Measurements from ENCODE around the gene SUPT4H1. TPM values are rescaled to one million over a fixed set of nuclear protein-coding genes. Genes with fewer than 3 reads are reported as not detected.

Gene SUPT4H1
- total RNA-seq, 1 experiment from 2014 or later, result 74.8 TPM

DNA sequence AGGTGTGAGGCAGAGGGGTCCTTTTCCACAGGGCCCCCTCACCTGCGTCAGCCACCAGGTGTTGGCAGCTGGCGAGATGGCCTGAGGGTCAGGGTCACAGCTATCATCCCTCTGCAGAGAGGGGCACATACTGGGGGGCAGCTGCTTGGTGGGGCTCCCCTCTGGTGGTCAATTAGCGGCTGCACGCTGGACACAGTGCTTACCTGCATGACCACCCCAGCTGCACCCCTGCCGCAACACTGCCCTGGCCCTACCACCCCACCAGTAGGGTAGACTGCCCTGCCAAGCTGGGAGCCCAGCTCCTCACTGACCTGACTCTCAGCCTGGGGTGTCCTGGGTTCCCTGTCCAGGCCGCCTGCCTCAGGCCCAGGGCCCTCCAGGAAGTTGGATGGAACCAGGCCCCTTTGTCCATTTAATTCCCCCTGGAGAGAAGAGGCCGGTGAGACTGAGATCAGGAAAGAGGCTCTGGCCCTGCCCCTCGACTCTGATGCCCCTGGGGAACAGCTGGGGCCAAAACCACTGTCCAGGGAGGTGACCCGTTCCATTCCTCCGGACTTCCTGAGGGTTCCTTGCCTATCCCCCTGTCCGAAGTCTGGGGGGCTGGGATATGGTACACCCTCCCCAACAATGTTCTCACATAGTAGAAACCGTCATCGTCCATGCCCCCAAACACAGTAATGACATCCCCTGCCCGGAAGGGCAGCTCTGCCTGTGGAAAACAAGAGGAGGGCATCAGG lies 47.1 kb downstream of the SUPT4H1 start:
- DNase-seq, result no peak
- POLR2A ChIA-PET (ENCODE audit: unreplicated experiment), result no interaction called here
- no peak overlapping the region for H3K4me2 ChIP-seq
- H3K4me3 ChIP-seq, result no peak overlapping the region
- H2AFZ ChIP-seq, result no peak overlapping the region
- intact Hi-C loops (cut with micrococcal nuclease; ENCODE audit: unreplicated experiment), result no loop called here
- TF ChIP-seq, protein P1, sequence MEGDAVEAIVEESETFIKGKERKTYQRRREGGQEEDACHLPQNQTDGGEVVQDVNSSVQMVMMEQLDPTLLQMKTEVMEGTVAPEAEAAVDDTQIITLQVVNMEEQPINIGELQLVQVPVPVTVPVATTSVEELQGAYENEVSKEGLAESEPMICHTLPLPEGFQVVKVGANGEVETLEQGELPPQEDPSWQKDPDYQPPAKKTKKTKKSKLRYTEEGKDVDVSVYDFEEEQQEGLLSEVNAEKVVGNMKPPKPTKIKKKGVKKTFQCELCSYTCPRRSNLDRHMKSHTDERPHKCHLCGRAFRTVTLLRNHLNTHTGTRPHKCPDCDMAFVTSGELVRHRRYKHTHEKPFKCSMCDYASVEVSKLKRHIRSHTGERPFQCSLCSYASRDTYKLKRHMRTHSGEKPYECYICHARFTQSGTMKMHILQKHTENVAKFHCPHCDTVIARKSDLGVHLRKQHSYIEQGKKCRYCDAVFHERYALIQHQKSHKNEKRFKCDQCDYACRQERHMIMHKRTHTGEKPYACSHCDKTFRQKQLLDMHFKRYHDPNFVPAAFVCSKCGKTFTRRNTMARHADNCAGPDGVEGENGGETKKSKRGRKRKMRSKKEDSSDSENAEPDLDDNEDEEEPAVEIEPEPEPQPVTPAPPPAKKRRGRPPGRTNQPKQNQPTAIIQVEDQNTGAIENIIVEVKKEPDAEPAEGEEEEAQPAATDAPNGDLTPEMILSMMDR (conservative IDR thresholded peaks at IDR 0.05), result no peak
- TF ChIP-seq EZH2 (IDR thresholded peaks at IDR 0.05; ENCODE audit: low read depth), result no peak
- no peaks in the 10 kb centered on the region for H3K9me3 ChIP-seq (ENCODE audit: insufficient read depth, low read depth)
- BruUV-seq (replicated peaks), result no TSS peak
- H3K27me3 ChIP-seq (ENCODE audit: insufficient read depth, low read depth), result peaks cover 98% of the 10 kb centered on the region
- no peak overlapping the region for H3K27ac ChIP-seq
- H3K36me3 ChIP-seq (ENCODE audit: low read depth), result no peaks in the 10 kb centered on the region
- H3K4me1 ChIP-seq (replicated peaks; ENCODE audit: insufficient read depth), result no peaks in the 10 kb centered on the region
- no peaks in the 10 kb centered on the region for H3K9me2 ChIP-seq (ENCODE audit: insufficient read depth)
- H3K79me2 ChIP-seq (ENCODE audit: low read depth), result no peaks in the 10 kb centered on the region
- no peaks in the 10 kb centered on the region for H4K20me1 ChIP-seq (ENCODE audit: insufficient read depth)
- CTCF ChIA-PET, result interaction anchor here (0.5 kb wide), 1 partner anchor 41 kb away, joined by 5 read pairs; no protein-coding TSS in a partner anchor
- no peaks in the 10 kb centered on the region for H3F3A ChIP-seq (ENCODE audit: insufficient read depth, low read depth)

DNA sequence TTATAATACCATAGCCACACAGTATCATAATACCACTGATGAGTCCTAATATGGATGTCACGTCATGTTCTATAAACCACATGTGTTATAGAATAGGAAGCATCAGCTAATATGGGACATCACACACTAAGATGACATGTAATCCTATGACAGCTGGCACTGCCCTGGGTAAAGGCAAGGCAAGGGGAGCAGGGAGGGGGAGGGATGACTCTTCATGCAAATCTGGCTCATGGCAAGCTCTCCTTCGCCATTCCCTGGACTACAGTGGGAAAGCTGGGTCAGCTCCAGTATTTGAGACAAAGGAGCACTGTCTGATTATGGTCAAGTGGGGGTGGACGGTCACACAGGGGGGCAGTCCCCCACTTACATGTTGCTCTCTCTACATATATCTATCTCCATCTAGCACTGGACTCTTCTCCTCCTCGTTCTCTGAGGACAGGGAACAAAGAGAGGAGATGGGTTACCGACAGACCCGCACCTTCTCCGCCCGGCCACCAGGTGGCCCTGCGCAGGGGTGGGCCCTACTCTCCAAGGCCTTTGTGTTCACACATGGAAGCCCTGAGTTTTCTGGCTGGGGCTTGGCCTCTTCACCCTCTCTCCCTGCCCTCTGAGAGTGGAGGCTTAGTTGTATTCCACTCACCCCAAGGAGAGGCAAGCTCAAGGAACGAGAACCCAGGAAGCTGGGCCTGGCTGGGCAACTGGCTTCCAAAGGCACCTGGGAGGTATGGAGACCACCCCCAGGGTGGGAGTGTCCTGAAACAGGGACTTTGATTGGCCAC lies 47.8 kb downstream of the SUPT4H1 start:
- Histone ChIP-seq H3K4me1 (replicated peaks; ENCODE audit: insufficient read depth) (no peaks in the 10 kb centered on the region), H3K9me2 (ENCODE audit: insufficient read depth) (no peaks in the 10 kb centered on the region), H3K79me2 (ENCODE audit: low read depth) (no peaks in the 10 kb centered on the region), H3K9me3 (ENCODE audit: insufficient read depth, low read depth) (no peaks in the 10 kb centered on the region), H3K27me3 (ENCODE audit: insufficient read depth, low read depth) (peaks cover 96% of the 10 kb centered on the region), H3K27ac (no peak overlapping the region), H4K20me1 (ENCODE audit: insufficient read depth) (no peaks in the 10 kb centered on the region), H3K4me2 (no peak overlapping the region), H2AFZ (no peak overlapping the region), H3F3A (ENCODE audit: insufficient read depth, low read depth) (no peaks in the 10 kb centered on the region), H3K4me3 (no peak overlapping the region), H3K36me3 (ENCODE audit: low read depth) (no peaks in the 10 kb centered on the region)
- TF ChIP-seq, protein P1 (conservative IDR thresholded peaks at IDR 0.05), result peak; percentile 79
- TF ChIP-seq EZH2 (IDR thresholded peaks at IDR 0.05; ENCODE audit: low read depth), result no peak
- ChIA-PET POLR2A (ENCODE audit: unreplicated experiment) (no interaction called here), CTCF (interaction anchor here (0.5 kb wide), 1 partner anchor 42 kb away, joined by 5 read pairs; no protein-coding TSS in a partner anchor)
- intact Hi-C loops (cut with micrococcal nuclease; ENCODE audit: unreplicated experiment), result no loop called here
- DNase-seq, result peak in 1 of 2 experiments; percentile 30
- BruUV-seq (replicated peaks), result no TSS peak

DNA sequence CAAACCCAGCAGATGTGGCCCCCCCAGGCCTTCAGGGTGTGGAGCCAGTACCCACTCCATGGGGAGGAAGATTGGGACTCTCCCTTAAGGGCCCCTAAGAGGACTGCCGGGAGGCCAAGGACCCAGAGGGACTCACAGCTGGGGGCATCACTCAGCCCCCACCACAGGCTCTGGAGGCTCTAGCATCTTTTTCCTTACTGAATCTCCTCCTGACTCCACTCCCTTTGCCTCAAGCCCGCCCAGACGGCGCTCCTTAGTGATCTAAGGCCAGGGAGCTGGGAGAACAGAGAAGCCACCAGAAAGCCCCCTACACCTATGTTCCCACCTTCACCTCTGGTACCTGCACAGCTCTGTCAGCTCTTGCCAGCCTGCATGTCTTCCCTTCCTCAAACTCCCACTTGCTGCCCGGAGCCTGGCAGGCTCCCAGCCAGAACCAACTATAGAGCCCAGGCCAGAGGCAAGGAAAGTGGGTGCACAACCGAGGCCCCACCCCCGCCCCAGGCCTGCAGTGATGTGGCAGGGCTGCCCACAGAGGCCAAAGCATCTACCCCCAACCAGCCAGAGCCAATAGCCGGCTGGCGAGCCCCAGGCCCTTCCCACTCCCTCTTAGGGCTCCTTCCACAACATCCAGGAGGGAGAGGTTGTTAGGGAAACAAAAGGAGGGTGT lies 48.9 kb downstream of the SUPT4H1 start:
- H3K9me3 ChIP-seq (ENCODE audit: insufficient read depth, low read depth), result no peaks in the 10 kb centered on the region
- H3K4me2 ChIP-seq, result no peak overlapping the region
- H3K79me2 ChIP-seq (ENCODE audit: low read depth), result no peaks in the 10 kb centered on the region
- no TSS peak for BruUV-seq (replicated peaks)
- no peaks in the 10 kb centered on the region for H3K36me3 ChIP-seq (ENCODE audit: low read depth)
- CTCF ChIA-PET, result no interaction called here
- POLR2A ChIA-PET (ENCODE audit: unreplicated experiment), result no interaction called here
- H3K27ac ChIP-seq, result no peak overlapping the region
- no peak overlapping the region for H2AFZ ChIP-seq
- H3F3A ChIP-seq (ENCODE audit: insufficient read depth, low read depth), result no peaks in the 10 kb centered on the region
- H3K4me1 ChIP-seq (replicated peaks; ENCODE audit: insufficient read depth), result no peaks in the 10 kb centered on the region
- intact Hi-C loops (cut with micrococcal nuclease; ENCODE audit: unreplicated experiment), result no loop called here
- no peak for TF ChIP-seq EZH2 (IDR thresholded peaks at IDR 0.05; ENCODE audit: low read depth)
- TF ChIP-seq, protein P1 (conservative IDR thresholded peaks at IDR 0.05), result no peak
- DNase-seq, result no peak
- H3K4me3 ChIP-seq, result no peak overlapping the region
- H3K9me2 ChIP-seq (ENCODE audit: insufficient read depth), result no peaks in the 10 kb centered on the region
- H4K20me1 ChIP-seq (ENCODE audit: insufficient read depth), result no peaks in the 10 kb centered on the region
- peaks cover 94% of the 10 kb centered on the region for H3K27me3 ChIP-seq (ENCODE audit: insufficient read depth, low read depth)
